PC-3 (cell line): ENCODE data around the gene MLPH. TPM values are rescaled to one million over a fixed set of nuclear protein-coding genes. Genes with fewer than 3 reads are reported as not detected.

Experiments
- ATAC-seq: fragments of 200-7000 bp; cut with Tn5 transposase; 2 replicates; pipeline ENCODE4 v1.9.1; 2020; ENCODE audit warnings: mild to moderate bottlenecking, moderate library complexity
- BruUV-seq: library from RNA; stranded (reverse); fragments of 400-500 nt; replicated peaks from 2 replicates; lab custom pipeline; 2021; lab: Mats Ljungman, UMichigan
- CTCF ChIA-PET: fragments of 300-600 bp; sonication (Branson Sonifier 250); formaldehyde crosslinking; loops from one replicate; lab custom pipeline; 2022; ENCODE audit warnings: antibody characterized with exemption; lab: Charles Lee
- POLR2A ChIA-PET: fragments of 300-600 bp; sonication (Branson Sonifier 250); formaldehyde crosslinking; loops from one replicate; lab custom pipeline; 2022; ENCODE audit warnings: antibody characterized with exemption; ENCODE audit not compliant: unreplicated experiment; lab: Charles Lee
- DNase-seq: peaks from one replicate; pipeline ENCODE4 v3.0.0-alpha.2; 2015
- H2AFZ ChIP-seq: fragments of 300-600 bp; sonication (generic); 2 replicates; pipeline ENCODE4 v1.6.0; 2016; ENCODE audit warnings: antibody characterized with exemption, low read length
- H3F3A ChIP-seq: fragments of 300-600 bp; sonication (generic); one replicate; pipeline ENCODE4 v1.6.0; 2017; ENCODE audit warnings: antibody characterized with exemption, low read length, control low read depth, mild to moderate bottlenecking; ENCODE audit not compliant: unreplicated experiment
- H3K27ac ChIP-seq: fragments of 300-600 bp; sonication (generic); 2 replicates; pipeline ENCODE4 v1.5.1; 2016; ENCODE audit warnings: mild to moderate bottlenecking, low read length
- H3K27me3 ChIP-seq: fragments of 300-600 bp; sonication (generic); 2 replicates; pipeline ENCODE4 v1.6.1; 2016; ENCODE audit warnings: low read length, mixed read lengths
- H3K36me3 ChIP-seq: fragments of 300-600 bp; sonication (generic); 2 replicates; pipeline ENCODE4 v1.6.1; 2016; ENCODE audit warnings: low read depth, mixed run types, low read length, mixed read lengths
- H3K4me1 ChIP-seq: fragments of 300-600 bp; sonication (generic); 2 replicates; pipeline ENCODE4 v1.5.1; 2016; ENCODE audit warnings: low read length; ENCODE audit not compliant: insufficient read depth
- H3K4me2 ChIP-seq: fragments of 300-600 bp; sonication (generic); 2 replicates; pipeline ENCODE4 v1.6.0; 2016; ENCODE audit warnings: low read length
- H3K4me3 ChIP-seq: fragments of 300-600 bp; sonication (generic); 2 replicates; pipeline ENCODE4 v1.5.1; 2016; ENCODE audit warnings: mild to moderate bottlenecking, low read length, mixed read lengths
- H3K79me2 ChIP-seq: fragments of 300-600 bp; sonication (generic); 2 replicates; pipeline ENCODE4 v1.6.1; 2017; ENCODE audit warnings: low read length, mixed read lengths
- H3K9ac ChIP-seq: fragments of 300-600 bp; sonication (generic); 2 replicates; pipeline ENCODE4 v1.6.0; 2016; ENCODE audit warnings: mild to moderate bottlenecking, low read length
- H3K9me2 ChIP-seq: fragments of 300-600 bp; sonication (generic); replicated peaks from 2 replicates; pipeline ENCODE4 v1.6.1; 2016; ENCODE audit warnings: mixed run types, low read length, mixed read lengths
- H3K9me3 ChIP-seq: fragments of 300-600 bp; sonication (generic); 2 replicates; pipeline ENCODE4 v1.6.1; 2016; ENCODE audit warnings: low read length, mixed read lengths
- H4K20me1 ChIP-seq: fragments of 300-600 bp; sonication (generic); 2 replicates; pipeline ENCODE4 v1.6.1; 2016; ENCODE audit warnings: low read length, mixed read lengths
- CTCF ChIP-seq: fragments of 300-600 bp; sonication (generic); conservative IDR thresholded peaks from 2 replicates; pipeline ENCODE4 v1.5.1; 2017; ENCODE audit warnings: antibody characterized with exemption, low read depth, mild to moderate bottlenecking, low read length
- EZH2 ChIP-seq: fragments of 300-600 bp; sonication (generic); IDR thresholded peaks from one replicate; pipeline ENCODE4 v1.6.1; 2017; ENCODE audit warnings: antibody characterized with exemption, mild to moderate bottlenecking, low read length; ENCODE audit not compliant: unreplicated experiment
- EZH2phosphoT487 ChIP-seq: fragments of 300-600 bp; sonication (generic); IDR thresholded peaks from 2 replicates; pipeline ENCODE4 v1.6.1; 2018; ENCODE audit warnings: mild to moderate bottlenecking, antibody characterized with exemption, low read length, borderline replicate concordance
- intact Hi-C: fragments of 100-400 bp; cut with micrococcal nuclease; formaldehyde crosslinking; loops from 2 replicates; pipeline ENCODE4 v1.9.0; 2023
- total RNA-seq: library from RNA; depleted of rRNA; stranded (reverse); fragments of >200 nt; gene quantifications from 2 replicates; pipeline ENCODE4 v1.2.3, GENCODE V29; 2014

Gene MLPH
- total RNA-seq, 1 experiment from 2014 or later, result 201 TPM

DNA sequence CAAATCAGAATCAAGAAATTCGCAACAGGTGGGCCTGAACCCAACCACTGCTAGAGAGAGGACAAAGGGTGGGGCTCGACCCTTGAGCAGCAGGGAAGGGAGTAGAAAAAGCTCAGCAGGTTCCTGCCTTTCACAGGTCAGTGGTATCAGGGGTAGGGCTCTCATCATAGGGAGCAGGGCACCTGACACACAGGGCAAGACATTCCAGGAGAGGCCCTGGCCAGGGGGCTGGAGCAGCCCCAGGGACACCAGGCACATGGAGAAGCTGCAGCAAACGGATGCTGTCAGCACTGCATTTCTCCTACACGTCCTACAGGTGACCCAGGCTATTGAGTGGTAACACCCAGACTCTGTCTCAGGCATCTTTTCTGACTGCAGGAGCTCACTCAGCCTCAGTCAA is 17.2 kb upstream of the MLPH start:
- no peak overlapping the region for H3K4me3 ChIP-seq
- no peak overlapping the region for H3K4me2 ChIP-seq
- intact Hi-C loops, result loop anchor here (2.0 kb wide), 1 partner anchor 17 kb away; the partner anchor contains the start of gene MLPH
- H3K36me3 ChIP-seq, result no peaks in the 10 kb centered on the region
- H3K79me2 ChIP-seq, result no peaks in the 10 kb centered on the region
- BruUV-seq, result no TSS peak
- no peak overlapping the region for H3K27ac ChIP-seq
- TF ChIP-seq EZH2phosphoT487, result no peak
- no peak for TF ChIP-seq CTCF
- no peak for TF ChIP-seq EZH2
- H3K9ac ChIP-seq, result no peak overlapping the region
- ATAC-seq (no peak), DNase-seq (no peak)
- H4K20me1 ChIP-seq, result no peaks in the 10 kb centered on the region
- H3K9me2 ChIP-seq, result no peaks in the 10 kb centered on the region
- peaks cover 28% of the 10 kb centered on the region for H3K4me1 ChIP-seq
- ChIA-PET CTCF (interaction anchor here (0.8 kb wide), 1 partner anchor 49 kb away, joined by 3 read pairs; no protein-coding TSS in a partner anchor), POLR2A (no interaction called here)
- no peaks in the 10 kb centered on the region for H3F3A ChIP-seq
- H3K27me3 ChIP-seq, result no peaks in the 10 kb centered on the region
- no peak overlapping the region for H2AFZ ChIP-seq
- H3K9me3 ChIP-seq, result no peaks in the 10 kb centered on the region

- peaks cover 22% of the 10 kb centered on the region for H3K4me1 ChIP-seq
- H3K9me2 ChIP-seq, result no peaks in the 10 kb centered on the region
- H4K20me1 ChIP-seq, result no peaks in the 10 kb centered on the region
- no peaks in the 10 kb centered on the region for H3K9me3 ChIP-seq
- BruUV-seq, result no TSS peak
- no peak for TF ChIP-seq CTCF
- TF ChIP-seq EZH2, result no peak
- no peak for TF ChIP-seq EZH2phosphoT487
- ATAC-seq (no peak), DNase-seq (no peak)
- intact Hi-C loops, result loop anchor here (1.0 to 2.0 kb wide), 2 partner anchors 16 to 101 kb away; partner anchors contain the start of gene MLPH
- ChIA-PET CTCF (interaction anchor here (0.6 to 1.3 kb wide), 7 partner anchors 37 to 101 kb away, joined by 3 to 9 read pairs (median 3); no protein-coding TSS in a partner anchor), POLR2A (no interaction called here)
- no peaks in the 10 kb centered on the region for H3K27me3 ChIP-seq
- peak overlapping the region; percentile 14; the same call in 1 of the 2 replicates for H3K27ac ChIP-seq
- no peak overlapping the region for H2AFZ ChIP-seq
- H3K4me3 ChIP-seq, result no peak overlapping the region
- H3K79me2 ChIP-seq, result no peaks in the 10 kb centered on the region
- no peak overlapping the region for H3K4me2 ChIP-seq
- H3K9ac ChIP-seq, result no peak overlapping the region
- no peaks in the 10 kb centered on the region for H3F3A ChIP-seq
- no peaks in the 10 kb centered on the region for H3K36me3 ChIP-seq
Observed at GRCh38 chr2:237470914-237471313, 16.1 kb upstream of the MLPH start.

DNA sequence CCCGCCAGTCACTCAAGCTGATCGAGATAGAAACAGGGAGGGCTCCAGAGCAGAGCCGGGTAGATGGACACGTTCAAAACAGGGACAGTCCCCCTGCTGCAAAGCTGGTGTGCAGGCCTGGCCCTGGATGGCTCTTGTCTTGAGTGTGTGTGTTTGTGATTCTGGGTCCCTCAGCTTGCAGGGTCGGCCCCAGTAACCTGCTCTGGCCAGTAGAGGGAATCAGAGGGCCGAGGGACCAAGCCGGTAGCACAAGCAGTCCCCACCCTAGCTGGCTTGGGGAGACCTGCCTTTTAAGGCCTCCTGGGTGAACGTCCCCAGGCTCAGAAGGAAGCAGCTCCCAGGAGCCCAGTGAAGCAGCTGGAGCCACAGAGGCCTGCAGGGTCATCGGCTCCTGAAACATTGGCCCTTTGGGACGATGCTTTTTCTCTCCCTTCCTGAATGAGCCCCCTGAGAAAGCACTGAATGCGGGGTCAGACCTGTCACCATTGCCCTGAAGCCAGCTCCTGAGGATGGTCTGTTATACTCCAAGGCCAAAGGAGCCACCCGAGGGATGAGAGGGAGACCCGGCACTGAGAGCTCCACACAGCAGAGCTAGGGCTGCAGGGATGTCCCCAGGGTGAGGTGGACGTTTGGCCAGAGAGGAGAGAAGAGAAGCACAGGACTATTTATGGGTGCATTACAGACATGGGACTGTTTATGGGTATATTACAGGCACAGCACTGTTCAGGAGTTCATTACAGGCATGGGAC is 15.4 kb upstream of the MLPH start:
- no peaks in the 10 kb centered on the region for H3K27me3 ChIP-seq
- TF ChIP-seq EZH2phosphoT487 (no peak), EZH2 (no peak), CTCF (peak; percentile 88)
- H4K20me1 ChIP-seq, result no peaks in the 10 kb centered on the region
- ChIA-PET POLR2A (no interaction called here), CTCF (interaction anchor here (0.5 to 1.3 kb wide), 9 partner anchors 36 to 100 kb away, joined by 3 to 9 read pairs (median 3); no protein-coding TSS in a partner anchor)
- H3K36me3 ChIP-seq, result no peaks in the 10 kb centered on the region
- H3K79me2 ChIP-seq, result no peaks in the 10 kb centered on the region
- ATAC-seq (peak; percentile 42), DNase-seq (peak; percentile 77)
- no TSS peak for BruUV-seq
- no peak overlapping the region for H3K4me3 ChIP-seq
- H3K9ac ChIP-seq, result peak overlapping the region; percentile 54
- intact Hi-C loops, result loop anchor here (1.0 to 2.0 kb wide), 2 partner anchors 15 to 101 kb away; partner anchors contain the start of gene MLPH
- peak overlapping the region; percentile 52 for H3K27ac ChIP-seq
- H3K9me3 ChIP-seq, result no peaks in the 10 kb centered on the region
- H3K4me1 ChIP-seq, result peaks cover 24% of the 10 kb centered on the region
- no peaks in the 10 kb centered on the region for H3K9me2 ChIP-seq
- H3F3A ChIP-seq, result no peaks in the 10 kb centered on the region
- no peak overlapping the region for H2AFZ ChIP-seq
- no peak overlapping the region for H3K4me2 ChIP-seq
